K562 (cell line): ENCODE data around the gene DOK3.

Experiments
- ATF3 ChIP-seq, 2 experiments: fragments of 450-650 bp in 1 of 2; sonication (generic) in 1 of 2; formaldehyde crosslinking in 1 of 2; IDR thresholded peaks in 1 of 2; conservative IDR thresholded peaks in 1 of 2; 2 replicates each; pipeline versions ENCODE4 v1.6.1 to v1.8.1; 2016 to 2023; ENCODE audit warnings: mild to moderate bottlenecking in 2 of 2, moderate library complexity in 2 of 2, inconsistent platforms in 1 of 2, missing genetic modification reagents in 1 of 2
- ETV1 ChIP-seq: fragments of 450-650 bp; conservative IDR thresholded peaks from 2 replicates; pipeline ENCODE4 v1.6.1; 2016; ENCODE audit warnings: missing genetic modification characterization, control low read depth, low read depth, missing compliant biosample characterization
- MTF1 ChIP-seq: fragments of 250-450 bp; sonication (Bioruptor Pico); IDR thresholded peaks from 2 replicates; pipeline ENCODE4 v1.9.0; 2021; ENCODE audit warnings: moderate library complexity, mild to moderate bottlenecking, inconsistent platforms, borderline replicate concordance
- POLR2A ChIP-seq: fragments of 450-650 bp; conservative IDR thresholded peaks from 2 replicates; pipeline ENCODE4 v1.6.1; 2016
- RCOR1 ChIP-seq, 2 experiments: IDR thresholded peaks; 2 replicates each; pipeline ENCODE4 v1.6.1; 2012; ENCODE audit warnings: low read depth in 2 of 2, low read length in 2 of 2, borderline replicate concordance in 1 of 2, improper control_type of control experiment in 1 of 2
- SIN3A ChIP-seq, 2 experiments: fragments of 150-350 bp in 1 of 2; IDR thresholded peaks; 2 replicates each; pipeline ENCODE4 v1.6.1; 2011 to 2016; ENCODE audit warnings: borderline replicate concordance in 2 of 2, low read depth in 2 of 2, low read length in 2 of 2, mild to moderate bottlenecking in 2 of 2, moderate library complexity in 2 of 2; ENCODE audit not compliant: control insufficient read depth in 1 of 2
- ZBED1 ChIP-seq: IDR thresholded peaks from 2 replicates; pipeline ENCODE4 v1.6.1; 2014
- TF ChIP-seq, protein P1 (sequence below), 3 experiments: fragments of 200-800 bp in 1 of 3; fragments of 250-450 bp in 1 of 3; fragments of 450-650 bp in 1 of 3; sonication (Bioruptor Pico) in 1 of 3; sonication (Bioruptor generic) in 1 of 3; formaldehyde crosslinking in 1 of 3; IDR thresholded peaks; 2 replicates each; pipeline versions ENCODE4 v1.6.1 to v1.8.0; 2016 to 2022; ENCODE audit warnings: mild to moderate bottlenecking in 2 of 3, missing genetic modification characterization in 2 of 3, missing compliant biosample characterization in 1 of 3, moderate library complexity in 1 of 3

- TF ChIP-seq ZBED1: no peak
- TF ChIP-seq POLR2A: no peak
- no peak for TF ChIP-seq ATF3 (IDR thresholded peaks at IDR 0.05)
- TF ChIP-seq ATF3 (CRISPR knock-in tag; conservative IDR thresholded peaks at IDR 0.05): no peak
- no peak for TF ChIP-seq MTF1
- no peak for TF ChIP-seq SIN3A (IDR thresholded peaks at IDR 0.05; ENCODE audit: borderline replicate concordance in 2 of 2, control insufficient read depth in 1 of 2, low read depth in 2 of 2, low read length in 2 of 2)
- TF ChIP-seq RCOR1 (IDR thresholded peaks at IDR 0.05; ENCODE audit: borderline replicate concordance in 1 of 2, low read depth in 2 of 2, low read length in 2 of 2): peak in 1 of 2 experiments; percentile 15; a peak in 1 of 4 replicates
- no peak for TF ChIP-seq ETV1
- TF ChIP-seq, protein P1, sequence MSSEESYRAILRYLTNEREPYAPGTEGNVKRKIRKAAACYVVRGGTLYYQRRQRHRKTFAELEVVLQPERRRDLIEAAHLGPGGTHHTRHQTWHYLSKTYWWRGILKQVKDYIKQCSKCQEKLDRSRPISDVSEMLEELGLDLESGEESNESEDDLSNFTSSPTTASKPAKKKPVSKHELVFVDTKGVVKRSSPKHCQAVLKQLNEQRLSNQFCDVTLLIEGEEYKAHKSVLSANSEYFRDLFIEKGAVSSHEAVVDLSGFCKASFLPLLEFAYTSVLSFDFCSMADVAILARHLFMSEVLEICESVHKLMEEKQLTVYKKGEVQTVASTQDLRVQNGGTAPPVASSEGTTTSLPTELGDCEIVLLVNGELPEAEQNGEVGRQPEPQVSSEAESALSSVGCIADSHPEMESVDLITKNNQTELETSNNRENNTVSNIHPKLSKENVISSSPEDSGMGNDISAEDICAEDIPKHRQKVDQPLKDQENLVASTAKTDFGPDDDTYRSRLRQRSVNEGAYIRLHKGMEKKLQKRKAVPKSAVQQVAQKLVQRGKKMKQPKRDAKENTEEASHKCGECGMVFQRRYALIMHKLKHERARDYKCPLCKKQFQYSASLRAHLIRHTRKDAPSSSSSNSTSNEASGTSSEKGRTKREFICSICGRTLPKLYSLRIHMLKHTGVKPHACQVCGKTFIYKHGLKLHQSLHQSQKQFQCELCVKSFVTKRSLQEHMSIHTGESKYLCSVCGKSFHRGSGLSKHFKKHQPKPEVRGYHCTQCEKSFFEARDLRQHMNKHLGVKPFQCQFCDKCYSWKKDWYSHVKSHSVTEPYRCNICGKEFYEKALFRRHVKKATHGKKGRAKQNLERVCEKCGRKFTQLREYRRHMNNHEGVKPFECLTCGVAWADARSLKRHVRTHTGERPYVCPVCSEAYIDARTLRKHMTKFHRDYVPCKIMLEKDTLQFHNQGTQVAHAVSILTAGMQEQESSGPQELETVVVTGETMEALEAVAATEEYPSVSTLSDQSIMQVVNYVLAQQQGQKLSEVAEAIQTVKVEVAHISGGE (CRISPR knock-in tag; IDR thresholded peaks at IDR 0.05): no peak; a peak in 1 of 6 replicates
Observed at GRCh38 chr5:177508837-177509236, 789 bp downstream of the DOK3 start.
